HG02943 (cell line): ENCODE measurements around the gene LUC7L3.
"Not testable (repeated sequence)": the region's sequence is repeated elsewhere in the genome, so short reads cannot be mapped to it uniquely, and the experiment has no call there.

Experiments used
- ATAC-seq: cut with Tn5 transposase; IDR thresholded peaks from one replicate; pipeline ENCODE4 v1.9.1; 2021; ENCODE audit warnings: mild to moderate bottlenecking, low read depth, moderate library complexity; ENCODE audit not compliant: unreplicated experiment

Gene LUC7L3

DNA sequence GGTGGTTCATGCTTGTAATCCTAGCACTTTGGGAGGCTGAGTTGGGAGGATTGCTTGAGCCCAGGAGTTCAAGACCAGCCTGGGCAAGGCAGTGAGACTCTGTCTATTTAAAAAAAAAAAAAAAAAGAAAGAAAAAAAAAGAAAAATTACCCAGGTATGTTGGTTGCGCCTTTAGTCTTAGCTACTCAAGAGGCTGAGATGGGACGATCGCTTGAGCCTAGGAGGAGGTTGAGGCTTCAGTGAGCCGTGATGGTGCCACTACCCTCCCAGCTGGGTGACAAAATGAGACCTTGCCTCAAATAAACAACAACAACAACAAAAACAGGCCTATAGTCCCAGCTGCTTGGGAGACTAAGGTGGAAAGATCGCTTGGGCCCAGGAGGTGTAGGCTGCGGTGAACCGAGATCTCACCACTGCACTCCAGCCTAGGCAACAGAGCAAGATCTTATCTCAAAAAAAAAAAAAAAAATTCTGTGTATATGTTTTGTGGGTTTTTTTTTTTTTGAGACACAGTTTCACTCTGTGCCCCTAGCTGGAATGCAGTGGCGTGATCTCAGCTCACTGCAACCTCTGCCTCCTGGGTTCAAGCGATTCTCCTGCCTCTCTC lies 60.4 kb downstream of the LUC7L3 start:
- ATAC-seq: no peak

DNA sequence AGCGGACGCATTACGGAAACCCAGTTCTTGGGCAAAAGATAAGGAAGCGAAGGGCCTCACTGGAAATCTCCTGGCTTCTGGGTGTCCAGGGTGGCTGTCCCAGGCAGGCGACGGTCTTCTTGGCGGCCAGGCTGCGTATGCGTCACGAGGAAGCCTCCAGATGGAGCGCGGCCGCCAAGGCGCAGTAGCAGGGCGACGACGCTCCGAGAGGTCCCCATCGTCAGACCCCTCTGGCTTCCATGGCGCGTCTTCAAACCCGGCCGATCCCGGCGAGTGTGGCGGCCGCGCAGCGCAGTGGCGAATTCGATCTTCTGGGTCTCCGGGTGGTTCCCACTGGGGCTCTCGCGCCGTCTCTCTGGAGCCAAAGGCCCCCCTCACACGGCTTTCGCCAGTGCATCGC lies 61.8 kb downstream of the LUC7L3 start:
- ATAC-seq: no peak

DNA sequence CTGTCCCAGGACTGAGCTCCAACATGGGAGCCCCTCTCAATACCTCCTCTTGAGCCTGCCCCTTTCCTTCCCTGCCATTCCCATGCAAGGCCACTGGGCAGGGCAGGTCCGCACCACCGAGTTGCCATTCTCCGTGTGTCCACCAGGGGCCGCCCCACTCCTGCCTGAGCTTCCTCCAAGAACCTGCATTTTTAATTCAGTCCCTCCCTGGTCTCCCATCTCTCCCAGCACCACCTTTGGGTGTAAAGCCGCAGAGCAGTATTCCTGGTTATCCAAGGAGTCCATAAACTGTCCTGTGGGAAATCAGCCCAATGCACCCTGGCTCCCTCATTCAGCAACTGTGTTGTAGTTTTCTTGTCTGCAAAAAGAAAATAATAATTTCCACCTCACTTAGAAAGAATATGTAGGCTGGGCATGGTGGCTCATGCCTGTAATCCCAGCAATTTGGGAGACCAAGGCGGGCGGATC lies 63.8 kb downstream of the LUC7L3 start:
- no peak for ATAC-seq

DNA sequence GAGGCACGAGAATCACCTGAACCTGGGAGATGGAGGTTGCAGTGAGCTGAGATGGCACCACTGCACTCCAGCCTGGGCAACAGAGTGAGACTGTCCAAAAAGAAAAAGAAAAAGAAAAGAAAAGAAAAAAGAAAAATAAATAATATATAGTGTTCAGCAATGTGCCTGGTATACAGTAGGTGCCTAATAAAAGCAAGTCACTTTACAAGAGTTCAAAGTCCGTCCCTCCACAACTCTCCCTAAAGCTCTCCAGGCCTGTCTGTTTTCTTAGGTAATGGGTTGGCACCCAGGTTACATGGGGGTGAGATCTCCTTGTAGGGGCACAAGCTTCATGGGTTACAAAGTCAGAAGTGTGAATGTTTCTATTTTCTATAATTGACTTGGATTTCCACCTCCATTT lies 64.5 kb downstream of the LUC7L3 start:
- no peak for ATAC-seq

DNA sequence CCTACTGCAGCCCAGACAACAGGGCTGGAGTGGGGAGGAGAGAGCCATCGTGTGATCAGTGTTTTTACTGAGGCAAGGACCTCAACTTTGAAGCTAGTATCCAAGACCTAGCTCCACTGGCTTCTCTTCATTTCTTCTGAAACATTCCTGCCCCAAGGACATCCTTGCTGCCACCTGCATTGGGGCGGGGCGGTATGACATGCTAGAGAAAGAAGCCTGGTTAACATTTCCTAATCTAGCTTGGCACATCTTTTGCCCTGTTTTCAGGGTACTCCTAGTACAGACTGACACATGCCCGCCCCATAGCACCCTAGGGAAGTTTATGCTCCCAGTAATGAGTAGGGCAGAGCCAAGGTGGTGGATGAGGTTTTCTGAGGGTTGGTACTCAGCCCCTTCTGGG lies 65.7 kb downstream of the LUC7L3 start:
- no peak for ATAC-seq

DNA sequence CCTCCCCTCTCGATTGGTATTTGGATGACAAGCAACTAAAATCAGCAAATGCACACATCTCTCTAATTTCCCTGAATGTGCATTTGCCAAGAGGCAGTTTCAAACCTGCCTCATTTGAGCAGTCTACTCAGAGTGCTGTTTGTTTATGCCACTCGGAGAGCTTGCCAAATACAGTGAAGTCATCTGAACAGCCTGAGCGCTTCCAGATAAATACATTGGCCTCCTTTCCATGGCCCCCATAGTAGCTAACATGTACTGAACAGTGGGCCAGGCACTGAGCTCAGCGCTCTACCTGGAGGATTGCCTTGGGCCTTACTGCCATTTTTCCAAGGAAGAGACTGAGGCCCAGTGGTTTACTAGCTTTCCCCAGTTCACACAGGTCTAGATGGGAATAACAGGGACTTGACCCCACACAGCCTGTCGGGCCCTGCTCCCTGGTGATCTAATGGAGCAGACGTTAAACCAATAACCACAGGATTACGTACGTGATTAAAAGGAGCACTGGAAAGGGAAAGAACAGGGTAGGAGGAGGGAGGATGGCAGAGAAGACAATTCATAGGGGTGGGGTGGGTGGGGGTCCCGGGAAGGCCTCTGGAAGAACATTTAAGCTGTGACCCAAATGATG lies 66.7 kb downstream of the LUC7L3 start:
- ATAC-seq: no peak

DNA sequence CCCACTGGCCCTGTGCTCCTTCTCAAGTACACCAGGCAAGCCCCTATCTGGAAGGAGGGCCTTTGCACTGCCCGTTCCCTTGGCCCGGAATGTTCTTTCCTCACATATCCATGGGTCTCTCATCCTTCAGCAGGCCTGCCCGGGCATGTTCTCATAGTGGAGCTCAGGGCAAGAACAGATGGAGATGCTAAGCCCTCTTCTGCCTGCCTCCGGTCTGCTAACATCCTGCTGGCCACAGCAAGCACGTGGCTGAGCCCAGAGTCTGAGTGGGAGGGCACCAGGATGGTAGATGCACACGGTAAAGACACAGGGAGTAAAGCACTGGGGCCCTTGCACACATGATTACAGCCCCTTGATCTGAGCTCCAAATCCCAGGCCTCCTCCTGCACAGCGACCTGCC lies 67.7 kb downstream of the LUC7L3 start:
- ATAC-seq: no peak

DNA sequence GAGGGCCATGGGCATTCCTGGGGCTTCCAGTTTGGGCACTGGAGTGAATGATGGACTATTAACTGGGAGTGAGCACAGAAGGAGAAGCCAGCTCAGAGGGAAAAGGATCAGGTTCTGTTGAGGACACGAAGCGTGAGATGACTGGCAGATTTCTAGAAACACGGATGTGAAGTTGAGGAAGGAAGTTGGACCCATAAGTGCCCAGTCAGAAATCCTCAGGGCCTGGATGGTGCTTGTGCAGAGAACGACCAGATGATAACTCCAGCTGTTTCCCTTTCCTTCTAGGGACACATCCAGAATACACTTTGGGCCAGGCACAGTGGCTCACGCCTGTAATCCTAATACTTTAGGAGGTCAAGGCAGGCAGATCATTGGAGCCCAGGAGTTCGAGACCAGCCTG lies 71.2 kb downstream of the LUC7L3 start:
- no peak for ATAC-seq

DNA sequence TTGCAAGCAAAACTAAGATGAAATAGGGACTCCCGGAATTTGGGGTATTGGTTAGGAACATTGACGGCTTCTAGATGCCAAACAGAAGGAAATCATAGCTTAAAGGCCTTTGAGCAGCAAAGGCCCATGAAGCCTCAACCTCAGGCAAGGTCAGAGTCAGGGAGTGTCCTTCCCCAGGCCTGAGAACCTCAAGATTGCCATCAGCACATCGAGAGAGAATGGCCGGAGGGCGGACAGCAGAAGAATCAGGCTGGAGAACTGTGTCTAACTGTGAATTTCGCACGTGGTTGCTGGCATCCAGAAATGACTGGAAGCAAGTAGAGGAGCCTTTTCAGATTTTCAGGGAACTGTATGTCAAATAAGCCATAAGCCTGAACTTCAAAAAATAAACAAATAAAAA lies 72.7 kb downstream of the LUC7L3 start:
- no peak for ATAC-seq

DNA sequence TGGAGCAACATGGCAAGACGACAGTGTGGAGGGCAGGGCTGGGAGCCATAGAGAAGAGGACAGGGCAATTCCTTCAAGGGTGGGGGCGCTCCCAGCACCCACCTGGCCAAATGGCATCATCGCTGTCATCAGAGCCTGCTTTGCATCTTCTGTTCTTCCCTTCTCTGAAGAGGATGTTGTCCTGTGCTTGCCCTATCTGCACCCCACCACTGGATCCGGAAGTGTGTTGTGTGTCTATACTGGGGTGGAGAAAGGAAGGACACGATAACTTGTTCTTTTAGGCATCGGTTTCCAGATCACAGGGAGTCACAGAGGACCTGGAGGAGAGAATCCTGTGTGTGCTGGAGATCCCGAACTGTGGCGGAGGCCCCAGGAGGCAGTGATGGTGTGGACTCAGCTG lies 73.6 kb downstream of the LUC7L3 start:
- no peak for ATAC-seq

DNA sequence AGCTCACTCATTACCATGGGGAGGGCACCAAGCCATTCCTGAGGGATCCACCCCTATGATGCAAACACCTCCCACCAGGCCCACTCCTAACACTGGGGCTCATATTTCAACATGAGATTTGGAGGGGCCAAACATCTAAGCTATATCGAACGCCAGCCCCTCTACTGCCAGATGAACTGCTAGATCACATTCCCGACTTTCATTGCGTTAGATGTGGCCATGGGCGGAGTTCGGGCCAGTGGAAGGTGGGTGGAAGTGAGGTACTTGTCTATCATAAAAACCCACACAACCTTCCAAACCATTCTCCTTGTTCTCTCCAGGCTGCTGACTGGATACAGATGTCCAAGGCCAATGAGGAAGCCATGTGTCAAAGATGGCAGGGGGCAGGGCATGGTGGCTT lies 75.0 kb downstream of the LUC7L3 start:
- no peak for ATAC-seq

DNA sequence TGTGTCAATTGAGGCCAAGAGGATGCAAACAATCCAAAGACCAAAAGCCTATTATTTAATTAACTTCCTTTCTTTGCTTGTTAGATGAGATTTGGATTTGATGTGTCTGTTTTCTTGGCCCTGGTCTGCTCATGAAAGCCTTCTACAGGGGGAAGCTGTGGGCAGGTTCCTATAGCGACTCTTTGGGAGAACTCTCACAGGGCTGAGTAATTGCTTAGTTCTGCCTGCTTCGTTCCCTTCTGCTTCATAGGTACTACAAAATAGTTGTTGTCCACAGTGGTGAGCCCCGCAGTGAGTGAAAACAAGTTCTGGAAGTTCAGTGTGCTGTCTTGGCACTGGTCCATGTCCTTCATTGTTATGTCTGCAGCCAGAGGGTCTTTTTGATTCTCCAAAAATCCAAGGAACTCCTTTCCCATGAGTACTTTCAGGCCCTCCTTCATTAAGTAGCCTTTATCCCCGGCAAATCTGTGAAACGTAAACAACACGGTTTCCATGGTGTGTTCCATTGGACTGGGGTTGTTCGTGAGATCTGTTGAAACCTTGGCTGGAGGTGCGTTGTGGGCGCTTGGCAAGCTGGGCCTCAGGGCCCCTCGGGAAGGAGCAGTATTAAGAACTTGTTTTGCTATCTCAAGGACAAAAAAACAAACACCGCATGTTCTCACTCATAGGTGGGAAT lies 77.9 kb downstream of the LUC7L3 start:
- no peak for ATAC-seq

DNA sequence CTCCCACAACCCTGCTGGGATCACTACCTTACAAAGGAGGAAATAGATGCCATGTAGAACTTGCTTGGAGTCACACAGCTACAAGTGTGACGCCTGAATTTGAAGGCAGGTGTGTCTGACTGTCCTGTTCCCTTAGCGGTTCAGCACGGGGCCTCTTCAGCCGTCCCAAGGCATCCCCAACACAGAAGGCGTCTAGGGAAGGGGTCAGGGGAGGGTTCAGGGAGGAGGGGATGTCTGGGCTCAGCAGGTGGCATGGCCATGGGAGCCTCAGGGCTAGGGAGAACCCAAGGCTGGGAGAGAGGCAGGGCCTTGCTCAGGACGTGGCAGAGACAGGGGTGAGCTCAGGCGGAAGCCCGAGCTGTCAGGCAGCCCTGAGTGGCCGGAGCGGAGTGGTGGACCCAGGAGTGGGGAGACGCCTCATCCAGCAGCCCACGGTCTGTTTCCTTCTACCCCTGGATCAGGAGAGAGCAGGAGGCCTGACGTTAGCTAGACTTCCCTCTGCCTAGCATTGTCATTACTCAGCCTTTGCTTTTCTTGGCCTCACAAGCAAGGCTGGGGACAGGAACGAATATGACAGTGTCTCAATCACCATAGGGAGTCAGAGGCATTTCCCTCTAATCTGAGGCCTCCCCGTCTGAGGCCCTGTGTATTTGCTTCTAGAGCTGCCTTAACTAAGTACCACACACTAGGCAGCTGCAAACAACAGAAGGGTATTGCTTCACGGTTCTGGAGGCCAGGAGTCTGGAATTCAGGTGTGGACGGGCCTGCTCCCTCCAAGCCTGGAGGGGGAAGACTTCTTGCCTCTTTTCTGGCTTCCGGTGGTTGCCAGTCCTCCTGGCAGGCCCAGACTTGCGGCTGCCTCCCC lies 79.3 kb downstream of the LUC7L3 start:
- no peak for ATAC-seq

DNA sequence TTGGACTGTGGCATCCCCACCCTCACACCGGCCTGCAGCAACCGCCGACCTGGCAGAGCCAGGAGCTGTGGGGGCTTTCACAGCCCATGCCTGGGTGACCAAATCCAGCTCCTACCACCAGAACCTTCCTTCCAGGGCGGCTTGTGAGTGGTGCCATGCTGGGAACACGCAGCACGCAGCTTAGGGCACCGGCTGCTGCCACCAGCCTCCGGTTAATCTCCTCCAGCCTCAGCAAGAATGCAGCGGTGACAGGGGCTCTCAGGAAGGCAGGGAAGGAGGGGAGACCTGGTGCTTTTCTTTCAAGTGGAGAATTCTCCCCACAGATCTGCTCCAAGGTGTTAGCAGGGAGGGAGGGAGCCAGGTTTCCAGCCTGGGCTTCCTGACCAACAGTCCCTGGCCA lies 80.2 kb downstream of the LUC7L3 start:
- ATAC-seq: no peak

DNA sequence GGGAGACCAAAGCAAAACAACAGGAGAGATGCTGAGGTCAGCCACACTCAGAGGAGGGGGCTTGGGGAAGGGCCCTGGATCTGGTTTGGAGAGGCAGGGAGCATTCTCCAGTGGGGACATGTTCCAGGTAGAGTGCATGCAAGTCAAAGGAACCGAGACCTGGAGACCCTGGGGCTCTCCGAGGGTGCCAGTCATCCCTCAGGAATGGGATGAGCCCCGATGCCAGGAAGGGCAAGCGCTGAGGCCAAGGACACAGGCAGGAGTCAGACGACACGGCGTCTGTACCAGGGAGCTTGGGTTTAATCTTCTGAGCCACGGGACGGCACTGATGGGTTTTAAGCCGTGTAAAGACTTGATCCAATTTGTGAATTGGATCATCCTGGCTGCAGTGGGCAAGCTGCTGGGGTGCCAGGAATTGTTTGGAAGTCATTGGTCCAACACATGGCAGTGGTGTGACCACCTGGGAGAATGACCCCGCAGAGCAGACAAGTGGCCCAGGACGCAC lies 80.8 kb downstream of the LUC7L3 start:
- no peak for ATAC-seq

DNA sequence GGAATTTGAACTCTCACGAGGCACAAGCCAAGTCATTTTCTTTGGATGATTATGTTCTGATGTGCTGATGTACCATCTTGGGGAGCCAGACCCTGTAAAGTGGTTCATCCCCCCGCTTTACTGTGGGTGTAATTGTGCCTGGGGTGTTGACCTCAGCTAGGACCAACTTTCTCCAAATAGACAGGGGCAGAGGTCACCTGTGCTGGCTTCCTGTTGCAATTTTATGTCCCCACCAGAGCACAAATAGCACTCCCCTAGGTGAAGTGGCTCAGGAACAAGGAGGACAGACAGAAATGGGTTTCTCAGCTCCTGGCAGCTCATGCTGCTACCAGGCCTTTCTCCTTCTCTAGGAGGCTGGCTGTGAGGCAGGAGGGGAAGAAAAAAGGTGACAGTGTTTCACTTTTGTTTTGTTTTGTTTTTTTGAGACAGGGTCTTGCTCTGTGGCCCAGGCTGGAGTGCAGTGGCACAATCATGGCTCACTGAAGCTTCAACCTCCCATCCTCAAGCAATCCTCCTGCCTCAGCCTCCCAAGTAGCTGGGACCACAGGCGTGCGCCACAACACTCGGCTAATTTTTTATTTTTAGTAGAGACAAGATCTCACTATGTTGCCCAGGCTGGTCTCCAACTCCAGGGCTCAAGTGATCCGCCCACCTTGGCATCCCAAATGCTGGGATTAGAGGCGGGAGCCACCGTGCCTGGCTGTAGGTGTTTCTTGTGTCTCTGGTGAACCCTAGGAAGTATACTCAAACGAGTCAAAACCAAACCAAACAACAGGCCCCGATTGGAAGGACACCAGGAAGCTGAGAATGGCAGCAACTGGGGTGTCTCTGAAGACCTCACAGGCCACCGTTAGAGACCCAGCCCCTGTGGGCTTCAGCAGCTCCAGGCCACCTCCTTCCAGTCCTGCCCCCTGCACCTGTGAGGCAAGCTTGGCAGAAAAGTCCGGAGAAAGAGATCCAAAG lies 83.5 kb downstream of the LUC7L3 start:
- ATAC-seq: no peak

DNA sequence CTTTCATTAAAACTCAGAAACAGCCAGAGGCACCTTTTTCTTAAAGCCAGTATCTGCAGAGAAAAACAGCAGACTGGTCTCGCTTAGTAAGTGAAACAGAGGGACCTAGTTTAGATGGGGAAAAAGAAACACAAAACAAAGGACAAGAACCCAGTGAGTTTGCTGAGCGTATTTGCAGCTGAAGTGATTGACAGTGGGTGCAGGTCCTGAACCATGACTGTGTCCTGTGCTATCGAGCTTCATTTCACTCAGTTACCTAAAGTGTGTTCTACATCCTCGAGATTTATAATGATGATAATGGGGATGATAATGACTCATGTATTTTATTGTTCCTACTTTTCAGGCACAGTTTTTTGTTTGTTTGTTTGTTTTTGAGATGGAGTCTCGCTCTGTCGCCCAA lies 84.3 kb downstream of the LUC7L3 start:
- ATAC-seq: no peak

DNA sequence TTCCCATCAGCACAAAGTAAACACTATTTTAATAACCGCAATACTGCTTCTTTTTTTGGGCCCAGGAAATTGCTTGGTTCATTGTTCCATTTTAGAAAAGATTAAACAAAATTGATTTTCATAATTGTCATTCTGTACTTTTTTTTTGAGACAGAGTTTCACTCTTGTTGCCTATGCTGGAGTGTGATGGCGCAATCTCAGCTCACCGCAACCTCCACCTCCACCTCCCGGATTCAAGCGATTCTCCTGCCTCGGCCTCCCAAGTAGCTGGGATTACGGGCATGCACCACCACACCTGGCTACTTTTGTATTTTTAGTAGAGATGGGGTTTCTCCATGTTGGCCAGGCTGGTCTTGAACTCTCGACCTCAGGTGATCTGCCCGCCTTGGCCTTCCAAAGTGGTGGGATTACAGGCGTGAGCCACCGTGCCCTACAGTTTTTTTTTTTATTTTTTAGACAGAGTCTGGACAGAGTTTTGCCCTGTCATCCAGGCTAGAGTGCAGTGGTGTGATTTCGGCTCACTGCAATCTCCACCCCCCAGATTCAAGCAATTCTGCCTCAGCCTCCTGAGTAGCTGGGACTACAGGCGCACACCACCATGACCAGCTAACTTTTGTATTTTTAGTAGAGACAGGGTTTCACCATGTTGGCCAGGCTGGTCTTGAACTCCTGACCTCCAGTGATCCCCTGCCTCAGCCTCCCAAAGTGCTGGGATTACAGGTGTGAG lies 85.5 kb downstream of the LUC7L3 start:
- ATAC-seq: not testable (repeated sequence)

DNA sequence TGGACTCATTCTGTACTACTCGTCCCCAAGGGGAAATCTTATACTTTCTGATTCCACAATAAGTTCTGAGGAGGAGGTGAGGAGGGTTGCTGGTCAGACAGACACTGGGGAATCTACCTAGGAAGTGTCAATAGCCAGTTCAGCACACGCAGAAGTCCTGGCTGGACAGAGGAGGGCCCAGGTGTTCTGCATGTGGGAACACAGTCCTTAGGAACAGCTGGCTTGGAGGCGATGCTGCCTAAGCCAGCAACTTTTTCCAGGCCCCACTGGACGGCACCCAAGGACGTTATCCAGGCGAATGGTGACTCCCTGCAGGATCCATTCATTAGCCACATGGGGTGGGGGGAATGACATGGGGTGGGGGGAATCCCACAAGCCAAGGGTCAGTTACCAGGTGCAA lies 86.1 kb downstream of the LUC7L3 start:
- no peak for ATAC-seq
